K562 (cell line): Measurements from ENCODE around the gene TLE7. TPM values are rescaled to one million over a fixed set of nuclear protein-coding genes. Genes with fewer than 3 reads are reported as not detected.

Experiments used
- BMI1 ChIP-seq: fragments of 150-350 bp; IDR thresholded peaks from 2 replicates; pipeline ENCODE4 v1.6.1; 2014; ENCODE audit warnings: low read length
- CCNT2 ChIP-seq: IDR thresholded peaks from 2 replicates; pipeline ENCODE4 v1.6.1; 2011; ENCODE audit warnings: borderline replicate concordance, low read depth, mild to moderate bottlenecking, moderate library complexity, mixed read lengths, low read length; ENCODE audit not compliant: insufficient read length; ENCODE audit errors: extremely low read depth
- ERF ChIP-seq: fragments of 450-650 bp; formaldehyde crosslinking; IDR thresholded peaks from 2 replicates; pipeline ENCODE4 v1.4.0; 2020; ENCODE audit warnings: mild to moderate bottlenecking, mixed read lengths
- ETS2 ChIP-seq: IDR thresholded peaks from 2 replicates; pipeline ENCODE4 v1.6.1; 2016; ENCODE audit warnings: borderline replicate concordance, missing genetic modification characterization, mild to moderate bottlenecking, moderate library complexity, missing compliant biosample characterization; ENCODE audit not compliant: poor library complexity, severe bottlenecking
- FUS ChIP-seq: fragments of 200-400 bp; formaldehyde crosslinking; optimal IDR thresholded peaks from 2 replicates; pipeline ENCODE3; 2017; ENCODE audit warnings: low read depth, low read length
- HSF4 ChIP-seq: fragments of 250-450 bp; sonication (Bioruptor Pico); IDR thresholded peaks from 2 replicates; pipeline ENCODE4 v2.1.2; 2022; ENCODE audit warnings: mild to moderate bottlenecking, moderate library complexity, borderline replicate concordance
- JUN ChIP-seq, 2 experiments: sonication (generic) in 1 of 2; formaldehyde crosslinking in 1 of 2; IDR thresholded peaks; 2 replicates each; pipeline versions ENCODE4 v1.6.1 to v1.8.0; 2012 to 2022; ENCODE audit warnings: borderline replicate concordance in 2 of 2, mild to moderate bottlenecking in 2 of 2, improper control_type of control experiment in 1 of 2, low read depth in 1 of 2, low read length in 1 of 2, missing genetic modification reagents in 1 of 2
- KDM1A ChIP-seq, 2 experiments: fragments of 450-650 bp; IDR thresholded peaks; 2 replicates each; pipeline ENCODE4 v1.6.1; 2016; ENCODE audit warnings: mild to moderate bottlenecking in 2 of 2
- KDM2B ChIP-seq: fragments of 250-450 bp; sonication (Bioruptor Pico); IDR thresholded peaks from 2 replicates; pipeline ENCODE4 v1.8.0; 2021; ENCODE audit warnings: mild to moderate bottlenecking, moderate library complexity
- KLF6 ChIP-seq: fragments of 250-450 bp; sonication (Bioruptor Pico); IDR thresholded peaks from 2 replicates; pipeline ENCODE4 v1.4.0; 2020; ENCODE audit warnings: mild to moderate bottlenecking, moderate library complexity, borderline replicate concordance
- LARP7 ChIP-seq: fragments of 450-650 bp; IDR thresholded peaks from 2 replicates; pipeline ENCODE4 v1.6.1; 2016
- MEIS2 ChIP-seq: fragments of 450-650 bp; IDR thresholded peaks from 2 replicates; pipeline ENCODE4 v1.6.1; 2014; ENCODE audit warnings: mild to moderate bottlenecking; ENCODE audit not compliant: partially characterized antibody
- NFE2 ChIP-seq: IDR thresholded peaks from 2 replicates; pipeline ENCODE4 v1.6.1; 2014; ENCODE audit warnings: antibody characterized with exemption, low read depth
- POLR2A ChIP-seq: fragments of 450-650 bp; conservative IDR thresholded peaks from 2 replicates; pipeline ENCODE4 v1.6.1; 2016
- PTTG1 ChIP-seq: fragments of 450-650 bp; IDR thresholded peaks from 2 replicates; pipeline ENCODE4 v1.6.1; 2016; ENCODE audit warnings: low read depth, mild to moderate bottlenecking, missing genetic modification characterization, missing compliant biosample characterization
- PYGO2 ChIP-seq: fragments of 450-650 bp; IDR thresholded peaks from 2 replicates; pipeline ENCODE4 v1.6.1; 2016; ENCODE audit warnings: mild to moderate bottlenecking, missing genetic modification characterization, moderate library complexity, missing compliant biosample characterization
- SNRNP70 ChIP-seq: fragments of 200-400 bp; formaldehyde crosslinking; optimal IDR thresholded peaks from 2 replicates; pipeline ENCODE3; 2017; ENCODE audit warnings: low read depth, low read length
- TBL1XR1 ChIP-seq, 2 experiments: IDR thresholded peaks; 2 replicates each; pipeline ENCODE4 v1.6.1; 2012; ENCODE audit warnings: improper control_type of control experiment in 2 of 2, low read length in 2 of 2, mild to moderate bottlenecking in 1 of 2
- ZNF184 ChIP-seq: sonication (generic); formaldehyde crosslinking; IDR thresholded peaks from 2 replicates; pipeline ENCODE4 v1.5.0; 2020; ENCODE audit warnings: missing genetic modification reagents
- ZNF384 ChIP-seq: IDR thresholded peaks from 2 replicates; pipeline ENCODE4 v1.6.1; 2012; ENCODE audit warnings: low read depth, low read length, improper control_type of control experiment
- ZNF586 ChIP-seq: fragments of 450-650 bp; formaldehyde crosslinking; conservative IDR thresholded peaks from 2 replicates; pipeline ENCODE4 v1.4.0; 2020; ENCODE audit warnings: mild to moderate bottlenecking, moderate library complexity
- polyA plus RNA-seq, 8 experiments: library from polyadenylated mRNA; depleted of rRNA in 4 of 8; stranded (reverse) in 5 of 8; unstranded in 3 of 8; fragments of >200 nt; fragmentation: Nextera tagmentation in 2 of 8; fragmentation: Illumina TruSeq in 1 of 8; extraction: Ambion mirVana in 2 of 8; extraction: Trizol in 1 of 8; gene quantifications; 2 replicates each; pipeline versions ENCODE4 v1.2.1 to v1.2.3, GENCODE V29; 2011 to 2014; ENCODE audit warnings: inconsistent platforms in 1 of 8, missing spikeins in 1 of 8
- total RNA-seq, 7 experiments: library from RNA; depleted of rRNA in 6 of 7; stranded (reverse); fragments of >200 nt in 6 of 7; fragmentation: Illumina TruSeq in 2 of 7; extraction: Trizol in 2 of 7; gene quantifications; 2 replicates each; pipeline versions ENCODE4 v1.2.1 to v1.2.3, GENCODE V29; 2011 to 2021; ENCODE audit warnings: low replicate concordance in 1 of 7
- TF ChIP-seq, protein P1 (sequence below), 2 experiments: fragments of 450-650 bp in 1 of 2; sonication (generic) in 1 of 2; formaldehyde crosslinking in 1 of 2; IDR thresholded peaks in 1 of 2; conservative IDR thresholded peaks in 1 of 2; 2 replicates each; pipeline versions ENCODE4 v1.6.1 to v1.8.1; 2016 to 2023; ENCODE audit warnings: mild to moderate bottlenecking in 2 of 2, moderate library complexity in 2 of 2, inconsistent platforms in 1 of 2, missing genetic modification reagents in 1 of 2
- TF ChIP-seq, protein P2 (sequence below): fragments of 450-650 bp; IDR thresholded peaks from 2 replicates; pipeline ENCODE4 v1.6.1; 2016; ENCODE audit warnings: antibody characterized with exemption

TLE7 gene
- total and polyA plus RNA-seq, 9 of the 15 experiments (the other 6 are each of a cell fraction or from before 2014, with no cell fraction given) = not detected

DNA sequence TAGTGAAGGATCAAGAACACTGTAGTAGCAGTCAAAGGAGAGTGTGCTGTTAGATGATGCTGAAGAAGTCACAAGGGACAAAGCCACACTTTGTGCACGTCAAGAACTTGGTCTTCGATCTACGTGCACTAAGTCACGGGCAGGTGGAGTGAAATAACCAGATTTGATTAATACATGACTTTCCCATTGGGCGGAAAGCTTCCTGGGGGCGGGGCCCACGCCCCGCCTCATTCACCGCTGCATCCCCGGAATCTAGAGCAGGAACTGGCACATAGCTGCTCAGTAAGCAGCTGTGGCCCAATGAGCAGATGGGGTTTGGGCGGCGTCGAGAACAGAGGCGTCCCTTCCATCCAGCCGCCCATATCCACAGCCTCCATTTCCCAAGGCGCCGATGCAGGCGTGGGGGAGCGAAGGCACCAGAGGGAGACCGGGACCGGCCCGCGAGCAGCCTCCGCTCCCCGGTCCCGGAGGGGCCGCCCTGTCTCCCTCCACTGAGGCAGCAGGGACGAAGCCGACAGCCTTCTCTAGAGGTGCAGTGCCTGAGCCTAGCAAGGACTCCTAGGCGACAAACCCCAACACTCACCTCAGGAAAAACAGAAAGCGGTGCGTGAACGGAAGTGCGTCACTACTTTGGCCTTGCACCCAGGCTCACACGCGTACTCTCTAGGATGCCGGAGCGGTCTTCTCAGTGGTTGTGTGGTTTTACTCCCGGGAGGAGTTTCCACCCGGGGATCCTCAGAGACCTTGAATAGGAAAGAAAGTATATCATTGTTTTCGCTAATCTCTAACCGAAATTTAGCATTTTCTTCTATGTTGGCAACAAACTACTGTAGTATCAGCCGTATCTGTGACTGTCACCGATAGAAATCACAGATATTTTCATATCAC lies 42.4 kb upstream of the TLE7 start (continued):
- TF ChIP-seq ETS2 (tag) (no peak), LARP7 (no peak), MEIS2 (no peak), BMI1 (no peak), ERF (CRISPR knock-in tag) (peak; percentile 74; the same call in 1 of the 2 replicates), HSF4 (CRISPR knock-in tag) (no peak), ZNF384 (no peak), KDM1A (IDR thresholded peaks at IDR 0.05) (peak; percentile 68 to 70), JUN (IDR thresholded peaks at IDR 0.05; ENCODE audit: borderline replicate concordance, low read depth, low read length) (no peak), JUN (CRISPR knock-in tag; IDR thresholded peaks at IDR 0.05; ENCODE audit: borderline replicate concordance) (no peak), SNRNP70 (no peak), KLF6 (CRISPR knock-in tag) (no peak), ZNF184 (CRISPR knock-in tag) (no peak), KDM2B (no peak), NFE2 (no peak), PYGO2 (no peak), POLR2A (peak; percentile 85), TBL1XR1 (IDR thresholded peaks at IDR 0.05; ENCODE audit: low read length in 2 of 2) (no peak), ZNF586 (CRISPR knock-in tag) (no peak), FUS (no peak), CCNT2 (no peak), PTTG1 (no peak)
- TF ChIP-seq, protein P1, sequence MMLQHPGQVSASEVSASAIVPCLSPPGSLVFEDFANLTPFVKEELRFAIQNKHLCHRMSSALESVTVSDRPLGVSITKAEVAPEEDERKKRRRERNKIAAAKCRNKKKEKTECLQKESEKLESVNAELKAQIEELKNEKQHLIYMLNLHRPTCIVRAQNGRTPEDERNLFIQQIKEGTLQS (IDR thresholded peaks at IDR 0.05) = no peak
- TF ChIP-seq, protein P1 (CRISPR knock-in tag; conservative IDR thresholded peaks at IDR 0.05) = no peak
- TF ChIP-seq, protein P2, sequence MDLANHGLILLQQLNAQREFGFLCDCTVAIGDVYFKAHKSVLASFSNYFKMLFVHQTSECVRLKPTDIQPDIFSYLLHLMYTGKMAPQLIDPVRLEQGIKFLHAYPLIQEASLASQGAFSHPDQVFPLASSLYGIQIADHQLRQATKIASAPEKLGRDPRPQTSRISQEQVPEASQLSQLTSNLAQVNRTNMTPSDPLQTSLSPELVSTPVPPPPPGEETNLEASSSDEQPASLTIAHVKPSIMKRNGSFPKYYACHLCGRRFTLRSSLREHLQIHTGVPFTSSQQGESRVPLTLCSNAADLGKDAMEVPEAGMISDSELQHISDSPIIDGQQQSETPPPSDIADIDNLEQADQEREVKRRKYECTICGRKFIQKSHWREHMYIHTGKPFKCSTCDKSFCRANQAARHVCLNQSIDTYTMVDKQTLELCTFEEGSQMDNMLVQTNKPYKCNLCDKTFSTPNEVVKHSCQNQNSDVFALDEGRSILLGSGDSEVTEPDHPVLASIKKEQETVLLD = no peak
